ENCODE data around the gene LY6G5B.

GRCh38 chr6:31681135-31681671 is 11.4 kb downstream of the LY6G5B start:
- peak in 2 of 3 experiments; percentile 27 to 31 for TF ChIP-seq CTCF (IDR thresholded peaks at IDR 0.05)
- no peak for TF ChIP-seq POLR2A (IDR thresholded peaks at IDR 0.05; ENCODE audit: low read depth)
